Keratinocyte (primary cell): ENCODE measurements around the gene CCL20.

ENCODE experiments used
- CTCF ChIP-seq, 3 experiments: IDR thresholded peaks in 1 of 3; conservative IDR thresholded peaks in 1 of 3; optimal IDR thresholded peaks in 1 of 3; 2 replicates in 2 of 3; 3 replicates in 1 of 3; pipeline versions ENCODE3 to v1.5.1; 2011; ENCODE audit warnings: low read length in 3 of 3, mild to moderate bottlenecking in 3 of 3, moderate library complexity in 2 of 3, control low read depth in 1 of 3, inconsistent platforms in 1 of 3; ENCODE audit not compliant: insufficient read depth in 2 of 3; ENCODE audit errors: extremely low read depth in 1 of 3
- EZH2 ChIP-seq: IDR thresholded peaks from one replicate; pipeline ENCODE4 v1.6.1; 2012; ENCODE audit warnings: inconsistent platforms, mild to moderate bottlenecking, low read length, moderate library complexity

- TF ChIP-seq EZH2 (no peak), CTCF (optimal IDR thresholded peaks at IDR 0.05 in 1 of 3, IDR thresholded peaks at IDR 0.05 in 1 of 3, conservative IDR thresholded peaks at IDR 0.05 in 1 of 3; ENCODE audit: extremely low read depth in 1 of 3, insufficient read depth in 2 of 3, low read length in 3 of 3) (no peak)
Measured at GRCh38 chr2:227834423-227834822, 20.8 kb downstream of the CCL20 start.
